ENCODE results near the gene PTPRG. TPM values are rescaled to one million over a fixed set of nuclear protein-coding genes. Genes with fewer than 3 reads are reported as not detected.

PTPRG gene
- total and polyA plus RNA-seq, 2 donors, result 3.9 to 4.1 TPM

- peak overlapping the region in 1 of 2 donors; percentile 19 for H3K27ac ChIP-seq (ENCODE audit: low read depth in 1 of 2, low read length in 1 of 2)
- WGBS, result 37% methylated on average over 4 of the region's 4 CpGs
Measured at GRCh38 chr3:61903931-61904657, 342.7 kb downstream of the PTPRG start.

DNA sequence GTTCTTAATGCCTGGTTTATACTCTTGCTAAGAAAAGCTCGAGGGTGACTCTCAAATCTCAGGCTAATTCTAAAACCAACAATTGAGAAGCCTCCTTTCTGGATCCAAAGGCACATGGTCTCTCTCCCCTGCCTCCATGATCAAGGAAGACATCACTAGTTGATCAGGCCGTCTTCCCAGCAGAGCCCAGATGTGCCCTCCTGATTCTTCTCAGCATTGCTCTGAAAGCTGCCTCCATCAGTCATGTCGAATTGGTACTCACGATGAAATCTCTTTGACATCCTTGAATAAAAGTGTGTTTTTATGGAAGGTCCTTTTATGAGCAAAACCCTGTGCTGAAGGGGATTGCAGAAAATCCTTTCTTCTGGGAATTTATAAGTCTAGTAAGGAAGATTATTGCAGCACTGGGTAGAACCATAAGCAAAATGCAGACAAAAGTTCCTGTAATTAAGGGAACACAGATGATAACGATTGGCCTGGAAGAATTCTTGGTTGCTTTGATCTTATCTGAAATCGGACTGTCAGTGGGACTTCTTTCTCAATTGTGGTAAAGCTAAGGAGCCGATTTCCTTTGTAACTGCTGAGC is 345.9 kb downstream of the PTPRG start:
- 94% methylated on average over 7 of the region's 7 CpGs for WGBS
- Histone ChIP-seq H3K27ac (ENCODE audit: low read depth in 1 of 2, low read length in 1 of 2) (no peak overlapping the region), H3K27me3 (ENCODE audit: control insufficient read depth in 2 of 2, insufficient read depth in 1 of 2, low read length in 1 of 2) (no peaks in the 10 kb centered on the region), H3K4me3 (ENCODE audit: low read length in 2 of 2) (no peak overlapping the region), H3K36me3 (ENCODE audit: control insufficient read depth in 2 of 2, insufficient read depth in 2 of 2, low read length in 1 of 2) (no peaks in the 10 kb centered on the region), H3K9me3 (ENCODE audit: control insufficient read depth in 2 of 2, insufficient read depth in 1 of 2, low read length in 1 of 2) (no peaks in the 10 kb centered on the region), H3K4me1 (ENCODE audit: control insufficient read depth in 2 of 2, insufficient read depth in 2 of 2, low read length in 2 of 2) (no peaks in the 10 kb centered on the region)
- DNase-seq (ENCODE audit: low read depth in 6 of 9, low spot score in 9 of 9), result no peak

More at GRCh38 chr3:61903931-61904657, 342.7 kb downstream of the PTPRG start:
- H3K4me1 ChIP-seq (ENCODE audit: control insufficient read depth in 2 of 2, insufficient read depth in 2 of 2, low read length in 2 of 2), result no peaks in the 10 kb centered on the region
- no peaks in the 10 kb centered on the region for H3K27me3 ChIP-seq (ENCODE audit: control insufficient read depth in 2 of 2, insufficient read depth in 1 of 2, low read length in 1 of 2)
- H3K4me3 ChIP-seq (ENCODE audit: low read length in 2 of 2), result no peak overlapping the region
- no peaks in the 10 kb centered on the region for H3K36me3 ChIP-seq (ENCODE audit: control insufficient read depth in 2 of 2, insufficient read depth in 2 of 2, low read length in 1 of 2)
- DNase-seq (ENCODE audit: low read depth in 6 of 9, low spot score in 9 of 9), result no peak
- no peaks in the 10 kb centered on the region for H3K9me3 ChIP-seq (ENCODE audit: control insufficient read depth in 2 of 2, insufficient read depth in 1 of 2, low read length in 1 of 2)

GRCh38 chr3:61908382-61908781 is 347.0 kb downstream of the PTPRG start:
- H3K9me3 ChIP-seq (ENCODE audit: control insufficient read depth in 2 of 2, insufficient read depth in 1 of 2, low read length in 1 of 2), result no peaks in the 10 kb centered on the region

DNA sequence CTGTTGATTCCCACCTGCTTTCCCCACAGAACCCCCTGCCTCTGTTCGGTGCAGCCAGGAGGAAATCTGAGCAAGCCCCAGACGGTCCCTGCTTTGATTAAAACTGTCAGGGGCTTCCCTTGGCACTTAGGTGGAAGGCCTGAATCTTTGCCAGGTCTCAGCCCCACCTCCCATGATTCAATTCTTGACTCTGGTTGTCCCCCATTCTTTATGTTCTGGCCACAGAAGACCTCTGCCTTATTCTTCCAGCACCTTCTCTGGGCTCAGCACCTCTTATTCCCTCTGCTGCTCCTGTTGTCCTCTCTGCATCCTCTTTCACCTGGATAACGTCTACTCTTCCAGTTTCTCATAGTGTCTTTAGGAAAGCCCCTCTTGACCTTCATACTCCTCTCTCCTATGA is 349.4 kb downstream of the PTPRG start:
- Histone ChIP-seq H3K4me1 (ENCODE audit: control insufficient read depth in 2 of 2, insufficient read depth in 2 of 2, low read length in 2 of 2) (no peaks in the 10 kb centered on the region), H3K9me3 (ENCODE audit: control insufficient read depth in 2 of 2, insufficient read depth in 1 of 2, low read length in 1 of 2) (no peaks in the 10 kb centered on the region), H3K27me3 (ENCODE audit: control insufficient read depth in 2 of 2, insufficient read depth in 1 of 2, low read length in 1 of 2) (no peaks in the 10 kb centered on the region), H3K36me3 (ENCODE audit: control insufficient read depth in 2 of 2, insufficient read depth in 2 of 2, low read length in 1 of 2) (no peaks in the 10 kb centered on the region), H3K4me3 (ENCODE audit: low read length in 2 of 2) (no peak overlapping the region), H3K27ac (ENCODE audit: low read depth in 1 of 2, low read length in 1 of 2) (no peak overlapping the region)
- DNase-seq (ENCODE audit: low read depth in 6 of 9, low spot score in 9 of 9), result no peak
- WGBS, result 89% methylated on average over 3 of the region's 3 CpGs

More at GRCh38 chr3:61908382-61908781, 347.0 kb downstream of the PTPRG start:
- no peaks in the 10 kb centered on the region for H3K27me3 ChIP-seq (ENCODE audit: control insufficient read depth in 2 of 2, insufficient read depth in 1 of 2, low read length in 1 of 2)
- H3K4me3 ChIP-seq (ENCODE audit: low read length in 2 of 2), result no peak overlapping the region
- no peak overlapping the region for H3K27ac ChIP-seq (ENCODE audit: low read depth in 1 of 2, low read length in 1 of 2)
- 90% methylated on average over 1 of the region's 1 CpG for WGBS
- DNase-seq (ENCODE audit: low read depth in 6 of 9, low spot score in 9 of 9), result no peak
- no peaks in the 10 kb centered on the region for H3K4me1 ChIP-seq (ENCODE audit: control insufficient read depth in 2 of 2, insufficient read depth in 2 of 2, low read length in 2 of 2)
- no peaks in the 10 kb centered on the region for H3K36me3 ChIP-seq (ENCODE audit: control insufficient read depth in 2 of 2, insufficient read depth in 2 of 2, low read length in 1 of 2)

DNA sequence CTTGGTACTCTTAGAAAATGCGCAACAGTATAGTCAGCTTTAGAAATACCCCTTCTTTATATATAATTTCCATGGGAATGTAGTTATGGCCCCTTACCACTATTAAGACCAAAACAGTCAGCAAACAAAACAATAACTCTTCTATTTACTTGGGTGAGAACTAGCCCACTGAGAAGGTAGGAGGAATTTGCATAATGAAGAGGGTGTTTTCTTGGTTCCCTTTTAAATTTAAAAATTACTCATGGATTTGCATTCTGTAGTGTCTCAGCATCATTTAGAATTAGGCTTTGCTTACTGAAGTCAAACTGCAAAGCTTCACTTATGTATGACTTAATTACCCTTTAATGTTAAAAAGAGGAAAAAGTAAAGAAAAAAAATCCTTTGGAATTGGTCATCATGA is 350.8 kb downstream of the PTPRG start:
- DNase-seq (ENCODE audit: low read depth in 6 of 9, low spot score in 9 of 9), result no peak
- Histone ChIP-seq H3K9me3 (ENCODE audit: control insufficient read depth in 2 of 2, insufficient read depth in 1 of 2, low read length in 1 of 2) (no peaks in the 10 kb centered on the region), H3K36me3 (ENCODE audit: control insufficient read depth in 2 of 2, insufficient read depth in 2 of 2, low read length in 1 of 2) (no peaks in the 10 kb centered on the region), H3K4me3 (ENCODE audit: low read length in 2 of 2) (no peak overlapping the region), H3K27me3 (ENCODE audit: control insufficient read depth in 2 of 2, insufficient read depth in 1 of 2, low read length in 1 of 2) (no peaks in the 10 kb centered on the region), H3K27ac (ENCODE audit: low read depth in 1 of 2, low read length in 1 of 2) (no peak overlapping the region), H3K4me1 (ENCODE audit: control insufficient read depth in 2 of 2, insufficient read depth in 2 of 2, low read length in 2 of 2) (no peaks in the 10 kb centered on the region)
- 98% methylated on average over 1 of the region's 1 CpG for WGBS

GRCh38 chr3:61913701-61914100 is 352.3 kb downstream of the PTPRG start:
- H3K4me1 ChIP-seq (ENCODE audit: control insufficient read depth in 2 of 2, insufficient read depth in 2 of 2, low read length in 2 of 2), result no peaks in the 10 kb centered on the region
- no peak overlapping the region for H3K4me3 ChIP-seq (ENCODE audit: low read length in 2 of 2)
- no peak overlapping the region for H3K27ac ChIP-seq (ENCODE audit: low read depth in 1 of 2, low read length in 1 of 2)
- H3K27me3 ChIP-seq (ENCODE audit: control insufficient read depth in 2 of 2, insufficient read depth in 1 of 2, low read length in 1 of 2), result no peaks in the 10 kb centered on the region
- H3K36me3 ChIP-seq (ENCODE audit: control insufficient read depth in 2 of 2, insufficient read depth in 2 of 2, low read length in 1 of 2), result no peaks in the 10 kb centered on the region
- DNase-seq (ENCODE audit: low read depth in 6 of 9, low spot score in 9 of 9), result no peak
- 89% methylated on average over 3 of the region's 3 CpGs for WGBS
- H3K9me3 ChIP-seq (ENCODE audit: control insufficient read depth in 2 of 2, insufficient read depth in 1 of 2, low read length in 1 of 2), result no peaks in the 10 kb centered on the region

DNA sequence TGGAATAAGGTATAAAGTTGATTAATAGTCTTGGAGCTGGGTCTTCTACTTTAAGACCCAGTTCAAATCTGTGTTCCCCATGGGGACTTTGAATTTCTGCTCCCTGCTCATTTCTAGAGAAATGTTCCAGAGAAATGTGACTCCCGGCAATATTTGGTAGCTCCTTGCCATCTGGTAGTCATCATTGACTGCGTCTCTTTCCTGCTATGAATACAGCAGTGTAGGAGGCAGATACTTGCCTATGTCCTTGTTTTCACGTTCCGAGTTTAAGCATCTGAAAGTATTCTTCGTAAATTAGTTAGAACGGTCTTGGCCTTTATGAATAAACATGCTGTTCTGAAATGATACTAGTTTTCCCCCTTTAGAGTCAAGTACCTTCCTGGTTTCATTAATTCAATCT is 352.9 kb downstream of the PTPRG start:
- Histone ChIP-seq H3K4me3 (ENCODE audit: low read length in 2 of 2) (no peak overlapping the region), H3K36me3 (ENCODE audit: control insufficient read depth in 2 of 2, insufficient read depth in 2 of 2, low read length in 1 of 2) (no peaks in the 10 kb centered on the region), H3K9me3 (ENCODE audit: control insufficient read depth in 2 of 2, insufficient read depth in 1 of 2, low read length in 1 of 2) (no peaks in the 10 kb centered on the region), H3K4me1 (ENCODE audit: control insufficient read depth in 2 of 2, insufficient read depth in 2 of 2, low read length in 2 of 2) (no peaks in the 10 kb centered on the region), H3K27ac (ENCODE audit: low read depth in 1 of 2, low read length in 1 of 2) (no peak overlapping the region), H3K27me3 (ENCODE audit: control insufficient read depth in 2 of 2, insufficient read depth in 1 of 2, low read length in 1 of 2) (no peaks in the 10 kb centered on the region)
- DNase-seq (ENCODE audit: low read depth in 6 of 9, low spot score in 9 of 9), result no peak
- 96% methylated on average over 6 of the region's 6 CpGs for WGBS

DNA sequence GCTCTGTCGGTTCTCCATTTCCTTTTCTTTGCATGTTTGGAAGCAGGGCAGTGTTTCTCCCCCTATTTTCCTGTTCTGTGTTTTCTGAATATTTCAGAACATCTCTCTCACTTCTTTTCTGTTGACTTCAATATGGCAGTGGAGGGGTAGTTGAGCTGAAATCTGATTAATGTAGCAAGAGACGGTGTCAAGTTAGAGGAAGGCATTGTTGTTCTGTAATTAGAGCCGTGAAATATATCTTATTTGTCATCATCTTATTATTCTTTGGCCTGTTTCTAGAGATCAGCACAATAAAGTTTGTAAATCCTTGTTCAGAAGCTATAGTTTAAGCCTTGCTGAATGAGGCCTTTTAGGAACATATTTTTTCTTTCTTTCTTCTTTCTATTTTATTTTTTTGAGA is 353.9 kb downstream of the PTPRG start:
- 83% methylated on average over 3 of the region's 3 CpGs for WGBS

DNA sequence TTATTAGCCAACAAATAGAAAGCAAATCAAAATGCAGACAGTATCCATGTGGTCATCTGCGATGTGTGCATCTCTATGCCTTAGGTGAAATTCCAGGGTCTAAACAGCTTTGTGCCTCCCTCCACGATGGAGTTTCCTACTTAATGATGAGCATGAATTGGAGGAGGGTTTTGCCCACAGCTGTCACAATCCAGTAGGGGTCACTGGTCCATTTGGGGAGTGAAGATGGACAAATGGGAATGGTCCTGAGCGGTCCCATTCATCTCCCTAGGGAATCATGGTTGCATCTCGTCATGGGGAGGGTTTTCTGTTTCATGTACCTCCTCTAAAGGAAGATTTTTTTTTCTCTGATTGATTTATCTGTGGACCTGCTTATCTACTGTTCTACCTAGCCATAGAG is 358.0 kb downstream of the PTPRG start:
- Histone ChIP-seq H3K4me1 (ENCODE audit: control insufficient read depth in 2 of 2, insufficient read depth in 2 of 2, low read length in 2 of 2) (no peaks in the 10 kb centered on the region), H3K27me3 (ENCODE audit: control insufficient read depth in 2 of 2, insufficient read depth in 1 of 2, low read length in 1 of 2) (no peaks in the 10 kb centered on the region), H3K27ac (ENCODE audit: low read depth in 1 of 2, low read length in 1 of 2) (no peak overlapping the region), H3K36me3 (ENCODE audit: control insufficient read depth in 2 of 2, insufficient read depth in 2 of 2, low read length in 1 of 2) (no peaks in the 10 kb centered on the region), H3K4me3 (ENCODE audit: low read length in 2 of 2) (no peak overlapping the region), H3K9me3 (ENCODE audit: control insufficient read depth in 2 of 2, insufficient read depth in 1 of 2, low read length in 1 of 2) (no peaks in the 10 kb centered on the region)
- no peak for DNase-seq (ENCODE audit: low read depth in 6 of 9, low spot score in 9 of 9)
- 85% methylated on average over 4 of the region's 4 CpGs for WGBS

More for the DNA sequence above, 353.9 kb downstream of the PTPRG start:
- Histone ChIP-seq H3K36me3 (ENCODE audit: control insufficient read depth in 2 of 2, insufficient read depth in 2 of 2, low read length in 1 of 2) (no peaks in the 10 kb centered on the region), H3K27me3 (ENCODE audit: control insufficient read depth in 2 of 2, insufficient read depth in 1 of 2, low read length in 1 of 2) (no peaks in the 10 kb centered on the region), H3K9me3 (ENCODE audit: control insufficient read depth in 2 of 2, insufficient read depth in 1 of 2, low read length in 1 of 2) (no peaks in the 10 kb centered on the region), H3K4me1 (ENCODE audit: control insufficient read depth in 2 of 2, insufficient read depth in 2 of 2, low read length in 2 of 2) (no peaks in the 10 kb centered on the region), H3K27ac (ENCODE audit: low read depth in 1 of 2, low read length in 1 of 2) (no peak overlapping the region), H3K4me3 (ENCODE audit: low read length in 2 of 2) (no peak overlapping the region)
- DNase-seq (ENCODE audit: low read depth in 6 of 9, low spot score in 9 of 9), result no peak
